Spleen (tissue), 11 donors: Measurements from ENCODE around the gene SLC22A23. TPM values are rescaled to one million over a fixed set of nuclear protein-coding genes. Genes with fewer than 3 reads are reported as not detected.

Experiments
- DNase-seq: peaks from one replicate; pipeline ENCODE4 v3.0.0-alpha.2; 2020
- H3K27ac ChIP-seq, 8 donors: fragments of 200-600 bp; sonication (generic) in 7 of 8; 1 replicate in 4 of 8; 2 replicates in 4 of 8; pipeline versions ENCODE4 v1.5.0 to v1.8.0; 2016 to 2021; ENCODE audit warnings: inconsistent platforms in 4 of 8, mild to moderate bottlenecking in 4 of 8, moderate library complexity in 1 of 8
- H3K27me3 ChIP-seq, 7 donors: fragments of 200-600 bp; sonication (generic) in 6 of 7; replicated peaks in 1 of 7; 1 replicate in 4 of 7; 2 replicates in 3 of 7; pipeline versions ENCODE4 v1.5.0 to v1.8.0; 2016 to 2021; ENCODE audit warnings: inconsistent platforms in 3 of 7, mild to moderate bottlenecking in 1 of 7
- H3K36me3 ChIP-seq, 6 donors: fragments of 200-600 bp; sonication (generic) in 5 of 6; 1 replicate in 4 of 6; 2 replicates in 2 of 6; pipeline versions ENCODE4 v1.5.0 to v1.8.0; 2016 to 2021; ENCODE audit warnings: inconsistent platforms in 2 of 6
- H3K4me1 ChIP-seq, 6 donors: fragments of 200-600 bp; sonication (generic) in 5 of 6; 1 replicate in 3 of 6; 2 replicates in 3 of 6; pipeline versions ENCODE4 v1.5.0 to v1.8.0; 2016 to 2021; ENCODE audit warnings: inconsistent platforms in 3 of 6
- H3K4me3 ChIP-seq, 8 donors: fragments of 200-600 bp; sonication (generic) in 7 of 8; 1 replicate in 4 of 8; 2 replicates in 4 of 8; pipeline versions ENCODE4 v1.5.0 to v1.8.0; 2016 to 2021; ENCODE audit warnings: inconsistent platforms in 4 of 8, mild to moderate bottlenecking in 4 of 8, moderate library complexity in 2 of 8
- H3K9me3 ChIP-seq, 8 donors: fragments of 200-600 bp; sonication (generic) in 7 of 8; 1 replicate in 4 of 8; 2 replicates in 4 of 8; pipeline versions ENCODE4 v1.5.0 to v1.8.0; 2016 to 2021; ENCODE audit warnings: inconsistent platforms in 4 of 8
- CTCF ChIP-seq, 11 experiments: fragments of 200-600 bp in 7 of 11; fragments of 450-650 bp in 4 of 11; sonication (generic) in 4 of 11; IDR thresholded peaks in 8 of 11; conservative IDR thresholded peaks in 3 of 11; 1 replicate in 7 of 11; 2 replicates in 4 of 11; pipeline versions ENCODE4 v1.4.0 to v1.8.0; 2016 to 2021; ENCODE audit warnings: antibody characterized with exemption in 11 of 11, inconsistent platforms in 4 of 11, mild to moderate bottlenecking in 1 of 11
- POLR2A ChIP-seq, 3 donors: fragments of 450-650 bp; IDR thresholded peaks; one replicate each; pipeline ENCODE4 v1.5.1; 2017; ENCODE audit warnings: antibody characterized with exemption in 3 of 3, mild to moderate bottlenecking in 1 of 3
- POLR2AphosphoS5 ChIP-seq, 3 donors: sonication (generic); formaldehyde crosslinking; IDR thresholded peaks; one replicate each; pipeline ENCODE4 v1.5.1; 2017; ENCODE audit warnings: antibody characterized with exemption in 3 of 3
- WGBS, 5 donors: extraction: QIAGEN DNeasy Blood & Tissue Kit in 3 of 5; methylation state at CpG; one replicate each; pipeline versions ENCODE4 v1.1.5 to v1.1.7; 2013 to 2018; 5-methylcytosine and 5-hydroxymethylcytosine counted together
- intact Hi-C: fragments of 100-400 bp; cut with DNase I; formaldehyde crosslinking; loops from one replicate; pipeline ENCODE4 v1.15.0; 2023; ENCODE audit warnings: low total_unique reads
- polyA plus RNA-seq, 3 donors: library from polyadenylated mRNA; stranded (reverse); fragments of 200-250 nt; gene quantifications; one replicate each; pipeline ENCODE4 v1.2.1, GENCODE V29; 2013
- total RNA-seq, 7 donors: library from RNA; depleted of rRNA in 3 of 7; stranded (reverse); fragments of >200 nt in 3 of 7; fragmentation: NEBNext Ultra II Directional in 4 of 7; extraction: Animal tissue kit (Norgen Biotek cat#: 25700) in 4 of 7; gene quantifications; one replicate each; pipeline versions ENCODE4 v1.1.0 to v1.2.1, GENCODE V29; 2016 to 2021
- donor health status: healthy with polysubstance abuse.
- donor health status: DM: no; HTN: no; CAD: no; lungs with moderate emphysema.
- donor health status: DM: no; HTN: no; CAD: no.
- donor health status: Bipolar disorder and iron deficiency.
- donor health status: healthy.
- donor health status: DM: no; HTN: no; CAD: no.
- donor health status: DM: yes; HTN: yes; CAD: no.

Gene SLC22A23
- total and polyA plus RNA-seq, 10 donors: 1.9 to 22.6 (median 18.3) TPM

- no peak for DNase-seq
- TF ChIP-seq POLR2AphosphoS5 (IDR thresholded peaks at IDR 0.05) (no peak), POLR2A (IDR thresholded peaks at IDR 0.05) (no peak), CTCF (IDR thresholded peaks at IDR 0.05 in 8 of 11, conservative IDR thresholded peaks at IDR 0.05 in 3 of 11) (no peak)
- 84 to 93% (median 91%) methylated on average over 10 of the region's 10 CpGs for WGBS, 5 donors
Observed at GRCh38 chr6:3299221-3299620, 157.6 kb downstream of the SLC22A23 start.

GRCh38 chr6:3297909-3298308, 158.9 kb downstream of the SLC22A23 start:
- DNase-seq: peak; percentile 40
- WGBS, 5 donors: 87 to 94% (median 89%) methylated on average over 11 of the region's 11 CpGs
- intact Hi-C loops: no loop called here
- Histone ChIP-seq H3K4me3 (no peak overlapping the region), H3K36me3 (no peaks in the 10 kb centered on the region), H3K27ac (no peak overlapping the region), H3K9me3 (no peaks in the 10 kb centered on the region), H3K27me3 (peaks cover 0 to 32% (median 0%) of the 10 kb centered on the region in 7 donors), H3K4me1 (no peaks in the 10 kb centered on the region)
- TF ChIP-seq POLR2AphosphoS5 (IDR thresholded peaks at IDR 0.05): no peak
- no peak for TF ChIP-seq POLR2A (IDR thresholded peaks at IDR 0.05)
- TF ChIP-seq CTCF (IDR thresholded peaks at IDR 0.05 in 8 of 11, conservative IDR thresholded peaks at IDR 0.05 in 3 of 11): no peak

More at GRCh38 chr6:3299221-3299620, 157.6 kb downstream of the SLC22A23 start:
- Histone ChIP-seq H3K9me3 (peaks cover 0 to 5% (median 0%) of the 10 kb centered on the region in 8 donors), H3K4me3 (no peak overlapping the region), H3K4me1 (no peaks in the 10 kb centered on the region), H3K36me3 (no peaks in the 10 kb centered on the region), H3K27ac (no peak overlapping the region), H3K27me3 (peaks cover 0 to 32% (median 0%) of the 10 kb centered on the region in 7 donors)
- intact Hi-C loops: no loop called here

- Histone ChIP-seq H3K9me3 (no peaks in the 10 kb centered on the region), H3K36me3 (no peaks in the 10 kb centered on the region), H3K27me3 (peaks cover 0 to 32% (median 0%) of the 10 kb centered on the region in 7 donors), H3K27ac (no peak overlapping the region), H3K4me3 (no peak overlapping the region), H3K4me1 (no peaks in the 10 kb centered on the region)
- TF ChIP-seq CTCF (IDR thresholded peaks at IDR 0.05 in 8 of 11, conservative IDR thresholded peaks at IDR 0.05 in 3 of 11) (no peak), POLR2AphosphoS5 (IDR thresholded peaks at IDR 0.05) (no peak), POLR2A (IDR thresholded peaks at IDR 0.05) (no peak)
- intact Hi-C loops: no loop called here
- no peak for DNase-seq
- WGBS, 5 donors: 77 to 93% (median 85%) methylated on average over 9 of the region's 9 CpGs
Observed at GRCh38 chr6:3297006-3297405, 159.8 kb downstream of the SLC22A23 start.

- peak; percentile 63 for DNase-seq
- H3K4me1 ChIP-seq: no peaks in the 10 kb centered on the region
- no peaks in the 10 kb centered on the region for H3K9me3 ChIP-seq
- 86 to 95% (median 88%) methylated on average over 7 to 11 of the region's 11 CpGs for WGBS, 5 donors
- no peaks in the 10 kb centered on the region for H3K36me3 ChIP-seq
- peaks cover 0 to 32% (median 0%) of the 10 kb centered on the region in 7 donors for H3K27me3 ChIP-seq
- H3K4me3 ChIP-seq: no peak overlapping the region
- TF ChIP-seq POLR2AphosphoS5 (IDR thresholded peaks at IDR 0.05): no peak
- TF ChIP-seq POLR2A (IDR thresholded peaks at IDR 0.05): no peak
- TF ChIP-seq CTCF (IDR thresholded peaks at IDR 0.05 in 8 of 11, conservative IDR thresholded peaks at IDR 0.05 in 3 of 11): no peak
- intact Hi-C loops: no loop called here
- H3K27ac ChIP-seq: no peak overlapping the region
Observed at GRCh38 chr6:3296537-3296936, 160.3 kb downstream of the SLC22A23 start.
